BLaER1 (cell line): ENCODE results near the gene THUMPD3.

Experiments used
- H3K27ac ChIP-seq: shearing (Covaris generic); formaldehyde crosslinking; 2 replicates; pipeline ENCODE4 v1.8.1; 2022
- H3K27me3 ChIP-seq: shearing (Covaris generic); formaldehyde crosslinking; 2 replicates; pipeline ENCODE4 v1.8.1; 2022
- H3K36me3 ChIP-seq: shearing (Covaris generic); formaldehyde crosslinking; 2 replicates; pipeline ENCODE4 v1.8.1; 2022
- H3K4me1 ChIP-seq: shearing (Covaris generic); formaldehyde crosslinking; 2 replicates; pipeline ENCODE4 v1.8.1; 2022
- H3K4me2 ChIP-seq: shearing (Covaris generic); formaldehyde crosslinking; 2 replicates; pipeline ENCODE4 v1.8.1; 2022
- H3K4me3 ChIP-seq: shearing (Covaris generic); formaldehyde crosslinking; 2 replicates; pipeline ENCODE4 v1.8.1; 2022
- H3K9ac ChIP-seq: shearing (Covaris generic); formaldehyde crosslinking; 2 replicates; pipeline ENCODE4 v1.8.1; 2022
- H3K9me3 ChIP-seq: shearing (Covaris generic); formaldehyde crosslinking; 2 replicates; pipeline ENCODE4 v1.8.1; 2022
- H4K20me1 ChIP-seq: shearing (Covaris generic); formaldehyde crosslinking; 2 replicates; pipeline ENCODE4 v1.8.1; 2022
- Cebpa-rat ChIP-seq: shearing (Covaris generic); IDR thresholded peaks from 2 replicates; pipeline ENCODE4 v1.8.1; 2022

THUMPD3 gene

GRCh38 chr3:9386078-9386459 is 23.2 kb downstream of the THUMPD3 start:
- Histone ChIP-seq H3K4me3 (no peak overlapping the region), H3K36me3 (peaks cover 87% of the 10 kb centered on the region), H4K20me1 (peaks cover 57% of the 10 kb centered on the region), H3K4me2 (no peak overlapping the region), H3K4me1 (no peaks in the 10 kb centered on the region), H3K9ac (no peak overlapping the region), H3K27ac (no peak overlapping the region), H3K27me3 (no peaks in the 10 kb centered on the region), H3K9me3 (no peaks in the 10 kb centered on the region)
- no peak for TF ChIP-seq Cebpa-rat

DNA sequence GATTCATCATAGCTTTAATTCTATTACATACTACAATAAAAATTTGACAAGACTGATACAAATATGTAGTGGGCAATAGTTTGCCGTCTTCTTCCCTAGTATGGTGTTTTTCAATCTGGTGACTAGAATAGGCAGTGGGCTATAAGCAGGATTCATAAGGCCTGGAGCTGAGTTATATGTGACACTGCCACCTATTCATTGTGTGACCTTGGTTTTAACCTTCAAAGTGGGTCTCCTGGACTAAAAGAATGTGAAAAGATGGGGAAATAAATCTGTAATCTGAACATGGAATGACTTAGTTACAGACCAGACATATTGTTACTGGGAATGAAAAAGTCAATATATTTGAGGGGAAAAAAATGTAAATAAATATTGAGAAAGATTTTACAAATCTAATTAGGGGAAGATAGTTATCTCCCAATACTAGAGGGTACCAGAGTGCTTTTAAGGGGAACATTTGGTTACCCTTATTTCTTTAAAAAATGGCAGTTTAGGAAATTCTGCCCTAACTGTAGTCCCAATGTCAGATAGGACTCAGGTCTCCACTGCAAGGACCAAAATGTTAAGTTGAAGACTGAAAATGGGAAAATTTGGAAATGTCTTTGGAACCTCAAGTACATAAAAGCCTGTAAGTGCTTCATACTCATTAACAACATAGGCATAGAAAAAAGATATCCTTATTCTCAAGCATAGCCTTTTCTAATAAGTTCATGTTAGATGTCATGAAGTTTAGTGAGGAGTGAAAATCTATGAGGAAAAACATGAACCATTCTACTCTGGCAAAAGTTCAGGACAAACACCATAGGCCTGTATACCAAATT is 23.9 kb downstream of the THUMPD3 start:
- peaks cover 90% of the 10 kb centered on the region for H3K36me3 ChIP-seq
- peaks cover 63% of the 10 kb centered on the region for H4K20me1 ChIP-seq
- no peak overlapping the region for H3K4me3 ChIP-seq
- no peak overlapping the region for H3K4me2 ChIP-seq
- TF ChIP-seq Cebpa-rat: no peak
- no peak overlapping the region for H3K9ac ChIP-seq
- H3K27me3 ChIP-seq: no peaks in the 10 kb centered on the region
- H3K9me3 ChIP-seq: no peaks in the 10 kb centered on the region
- no peak overlapping the region for H3K27ac ChIP-seq
- no peaks in the 10 kb centered on the region for H3K4me1 ChIP-seq

DNA sequence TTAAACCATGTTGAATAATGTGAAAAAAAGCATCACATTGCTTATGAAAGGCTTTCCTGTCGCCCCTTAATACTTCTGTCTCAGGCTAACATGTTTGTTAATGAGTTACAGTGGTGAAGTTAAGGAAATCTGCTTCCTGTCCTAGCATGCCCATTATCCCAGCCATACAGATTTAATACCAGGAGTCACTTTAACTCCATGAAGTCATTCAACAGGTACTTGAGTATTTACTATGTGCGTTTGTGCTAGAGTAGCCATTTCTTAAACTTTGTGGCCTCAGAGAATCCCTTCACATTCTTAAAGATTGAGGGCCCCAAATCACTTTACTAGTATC is 24.4 kb downstream of the THUMPD3 start:
- TF ChIP-seq Cebpa-rat: no peak
- Histone ChIP-seq H3K36me3 (peaks cover 96% of the 10 kb centered on the region), H3K9ac (no peak overlapping the region), H3K4me1 (no peaks in the 10 kb centered on the region), H3K4me2 (no peak overlapping the region), H3K9me3 (no peaks in the 10 kb centered on the region), H3K4me3 (no peak overlapping the region), H4K20me1 (peaks cover 68% of the 10 kb centered on the region), H3K27me3 (no peaks in the 10 kb centered on the region), H3K27ac (no peak overlapping the region)

DNA sequence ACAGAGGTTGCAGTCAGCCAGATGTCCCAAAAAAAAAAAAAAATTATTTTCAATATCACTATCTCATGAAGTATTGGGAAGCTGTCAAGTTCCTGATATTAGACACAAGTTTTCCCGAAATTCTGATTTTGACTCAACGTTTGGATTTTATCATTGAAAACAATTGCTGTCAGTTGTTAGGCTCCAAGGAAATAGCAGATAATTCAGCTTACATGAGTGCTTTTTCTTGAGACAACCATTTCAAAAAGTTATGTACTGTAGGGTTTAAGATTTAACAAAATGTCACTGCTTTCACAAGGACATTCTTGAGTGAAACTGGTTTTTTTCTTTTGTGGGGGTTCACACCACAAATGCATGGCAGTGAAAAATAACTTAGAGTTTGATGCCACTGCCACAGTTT is 25.3 kb downstream of the THUMPD3 start:
- peaks cover 5% of the 10 kb centered on the region for H3K4me1 ChIP-seq
- H4K20me1 ChIP-seq: peaks cover 77% of the 10 kb centered on the region
- no peak overlapping the region for H3K27ac ChIP-seq
- H3K27me3 ChIP-seq: no peaks in the 10 kb centered on the region
- no peak overlapping the region for H3K9ac ChIP-seq
- H3K36me3 ChIP-seq: peaks cover 96% of the 10 kb centered on the region
- H3K4me2 ChIP-seq: no peak overlapping the region
- no peak overlapping the region for H3K4me3 ChIP-seq
- H3K9me3 ChIP-seq: no peaks in the 10 kb centered on the region
- no peak for TF ChIP-seq Cebpa-rat

- Histone ChIP-seq H3K9ac (no peak overlapping the region), H3K27ac (no peak overlapping the region), H3K4me2 (no peak overlapping the region), H3K9me3 (no peaks in the 10 kb centered on the region), H3K27me3 (no peaks in the 10 kb centered on the region), H4K20me1 (peaks cover 83% of the 10 kb centered on the region), H3K4me3 (no peak overlapping the region), H3K36me3 (peaks cover 96% of the 10 kb centered on the region), H3K4me1 (peaks cover 11% of the 10 kb centered on the region)
- no peak for TF ChIP-seq Cebpa-rat
These were observed 25.9 kb downstream of the THUMPD3 start for GRCh38 chr3:9388562-9389272.

DNA sequence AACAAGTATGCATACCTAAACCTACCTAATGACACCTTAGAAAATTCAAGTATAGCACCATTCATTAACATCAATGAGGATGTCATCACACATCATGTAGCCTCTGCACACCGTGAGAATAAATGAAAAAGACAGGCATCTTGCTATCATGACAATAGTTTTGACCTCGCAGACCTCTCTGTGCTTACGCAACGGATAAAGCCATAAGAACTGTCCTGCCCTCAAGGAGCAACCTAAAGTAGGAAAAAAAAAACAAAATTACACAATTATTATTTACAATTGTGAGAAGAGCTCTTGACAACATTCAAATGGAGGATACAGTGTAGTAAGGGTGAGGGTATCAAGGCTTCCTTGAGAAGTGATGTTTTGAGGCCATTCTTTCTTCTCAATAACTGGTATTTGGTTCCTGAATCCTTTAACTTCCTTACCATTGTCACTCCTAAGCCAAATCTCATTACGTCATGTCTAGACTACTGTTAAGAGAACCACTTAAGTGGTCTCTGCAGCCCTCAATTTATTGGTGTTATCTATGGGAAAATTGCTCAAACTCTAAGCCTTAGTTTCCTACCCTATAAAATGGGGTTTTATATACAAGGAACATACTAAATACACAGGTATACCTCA is 27.5 kb downstream of the THUMPD3 start:
- TF ChIP-seq Cebpa-rat: no peak
- H3K4me1 ChIP-seq: peaks cover 27% of the 10 kb centered on the region
- no peaks in the 10 kb centered on the region for H3K27me3 ChIP-seq
- H3K4me2 ChIP-seq: no peak overlapping the region
- H3K9ac ChIP-seq: no peak overlapping the region
- H3K4me3 ChIP-seq: no peak overlapping the region
- peaks cover 91% of the 10 kb centered on the region for H4K20me1 ChIP-seq
- no peaks in the 10 kb centered on the region for H3K9me3 ChIP-seq
- H3K36me3 ChIP-seq: peaks cover 96% of the 10 kb centered on the region
- H3K27ac ChIP-seq: no peak overlapping the region

DNA sequence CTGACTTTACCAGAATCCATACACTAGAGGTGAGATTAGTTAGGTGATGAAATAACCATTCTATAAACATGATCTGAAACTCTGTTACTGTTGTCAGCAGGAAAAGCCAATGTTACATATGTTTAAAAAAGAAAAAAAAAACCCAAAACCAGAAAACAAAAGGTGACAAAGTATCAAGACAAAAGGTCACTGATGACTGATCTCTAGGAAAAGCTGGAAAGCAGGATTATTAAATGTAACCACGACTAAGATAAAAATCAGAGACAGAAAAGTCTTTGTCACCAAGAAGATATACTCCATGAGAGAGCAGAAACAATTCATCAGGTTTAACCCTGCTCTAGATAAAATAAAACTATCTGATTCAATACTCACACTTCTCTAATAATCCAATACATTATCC is 29.2 kb downstream of the THUMPD3 start:
- TF ChIP-seq Cebpa-rat: no peak
- Histone ChIP-seq H3K27ac (no peak overlapping the region), H4K20me1 (peaks cover 94% of the 10 kb centered on the region), H3K9ac (no peak overlapping the region), H3K4me1 (peaks cover 33% of the 10 kb centered on the region), H3K4me3 (no peak overlapping the region), H3K36me3 (peaks cover 82% of the 10 kb centered on the region), H3K9me3 (no peaks in the 10 kb centered on the region), H3K27me3 (no peaks in the 10 kb centered on the region), H3K4me2 (no peak overlapping the region)

- Histone ChIP-seq H3K27me3 (no peaks in the 10 kb centered on the region), H4K20me1 (peaks cover 84% of the 10 kb centered on the region), H3K27ac (peak overlapping the region; percentile 99), H3K4me2 (peak overlapping the region; percentile 89), H3K4me1 (peaks cover 47% of the 10 kb centered on the region), H3K9ac (peak overlapping the region; percentile 99), H3K4me3 (peak overlapping the region; percentile 90), H3K36me3 (peaks cover 46% of the 10 kb centered on the region), H3K9me3 (no peaks in the 10 kb centered on the region)
- TF ChIP-seq Cebpa-rat: no peak
These were observed 32.9 kb downstream of the THUMPD3 start for GRCh38 chr3:9395570-9396300.

DNA sequence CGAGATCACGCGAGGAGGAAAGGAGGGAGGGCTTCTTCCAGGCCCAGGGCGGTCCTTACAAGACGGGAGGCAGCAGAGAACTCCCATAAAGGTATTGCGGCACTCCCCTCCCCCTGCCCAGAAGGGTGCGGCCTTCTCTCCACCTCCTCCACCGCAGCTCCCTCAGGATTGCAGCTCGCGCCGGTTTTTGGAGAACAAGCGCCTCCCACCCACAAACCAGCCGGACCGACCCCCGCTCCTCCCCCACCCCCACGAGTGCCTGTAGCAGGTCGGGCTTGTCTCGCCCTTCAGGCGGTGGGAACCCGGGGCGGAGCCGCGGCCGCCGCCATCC is 33.4 kb downstream of the THUMPD3 start:
- Histone ChIP-seq H3K4me3 (peak overlapping the region; percentile 90), H3K27ac (peak overlapping the region; percentile 99), H4K20me1 (peaks cover 84% of the 10 kb centered on the region), H3K9ac (peak overlapping the region; percentile 99), H3K4me1 (peaks cover 53% of the 10 kb centered on the region), H3K27me3 (no peaks in the 10 kb centered on the region), H3K4me2 (peak overlapping the region; percentile 89), H3K36me3 (peaks cover 41% of the 10 kb centered on the region), H3K9me3 (no peaks in the 10 kb centered on the region)
- TF ChIP-seq Cebpa-rat: no peak
